Fibroblast of villous mesenchyme (primary cell): ENCODE data around the gene GP1BA. TPM values are rescaled to one million over a fixed set of nuclear protein-coding genes. Genes with fewer than 3 reads are reported as not detected.

ENCODE experiments used
- DNase-seq: peaks from one replicate; pipeline ENCODE4 v3.0.0-alpha.2; 2010; ENCODE audit warnings: low read depth
- H3K4me3 ChIP-seq: 2 replicates; pipeline ENCODE4 v1.5.1; 2011; ENCODE audit warnings: low read depth, mild to moderate bottlenecking, low read length
- total RNA-seq: library from RNA; depleted of rRNA; stranded (reverse); fragments of >200 nt; gene quantifications from 2 replicates; pipeline ENCODE4 v1.2.3, GENCODE V29; 2012
- TF ChIP-seq, protein P1 (sequence below): IDR thresholded peaks from 2 replicates; pipeline ENCODE4 v1.5.1; 2012; ENCODE audit warnings: low read depth, mild to moderate bottlenecking, low read length; ENCODE audit not compliant: insufficient read depth

The GP1BA gene
- total RNA-seq, 1 donor, result not detected

DNA sequence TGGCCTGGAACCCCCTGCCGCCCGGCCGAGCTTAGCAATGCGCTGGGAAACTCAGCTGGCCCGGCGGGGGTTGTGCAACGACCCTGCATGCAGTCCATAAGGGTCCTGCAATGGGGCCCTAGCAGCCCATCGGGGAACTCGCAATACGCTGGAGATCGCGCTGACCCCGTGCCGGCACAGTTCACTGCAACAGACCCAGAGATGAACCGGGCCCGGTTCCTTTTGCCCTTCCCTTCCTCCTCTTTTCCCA is 7.4 kb downstream of the GP1BA start:
- H3K4me3 ChIP-seq, result peak overlapping the region; percentile 96
- peak; percentile 41 for DNase-seq
- TF ChIP-seq, protein P1, sequence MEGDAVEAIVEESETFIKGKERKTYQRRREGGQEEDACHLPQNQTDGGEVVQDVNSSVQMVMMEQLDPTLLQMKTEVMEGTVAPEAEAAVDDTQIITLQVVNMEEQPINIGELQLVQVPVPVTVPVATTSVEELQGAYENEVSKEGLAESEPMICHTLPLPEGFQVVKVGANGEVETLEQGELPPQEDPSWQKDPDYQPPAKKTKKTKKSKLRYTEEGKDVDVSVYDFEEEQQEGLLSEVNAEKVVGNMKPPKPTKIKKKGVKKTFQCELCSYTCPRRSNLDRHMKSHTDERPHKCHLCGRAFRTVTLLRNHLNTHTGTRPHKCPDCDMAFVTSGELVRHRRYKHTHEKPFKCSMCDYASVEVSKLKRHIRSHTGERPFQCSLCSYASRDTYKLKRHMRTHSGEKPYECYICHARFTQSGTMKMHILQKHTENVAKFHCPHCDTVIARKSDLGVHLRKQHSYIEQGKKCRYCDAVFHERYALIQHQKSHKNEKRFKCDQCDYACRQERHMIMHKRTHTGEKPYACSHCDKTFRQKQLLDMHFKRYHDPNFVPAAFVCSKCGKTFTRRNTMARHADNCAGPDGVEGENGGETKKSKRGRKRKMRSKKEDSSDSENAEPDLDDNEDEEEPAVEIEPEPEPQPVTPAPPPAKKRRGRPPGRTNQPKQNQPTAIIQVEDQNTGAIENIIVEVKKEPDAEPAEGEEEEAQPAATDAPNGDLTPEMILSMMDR, result no peak

- DNase-seq, result peak; percentile 100
- TF ChIP-seq, protein P1, result no peak
- peak within 1 kb of the TSS; percentile 96 for H3K4me3 ChIP-seq
Measured at GRCh38 chr17:4939796-4940554, 7.9 kb downstream of the GP1BA start, which contains the start of the genes RNF167 and SLC25A11. RNF167 (plus strand) TSS chr17:4940268; CDS start chr17:4940910, 642 bp downstream. SLC25A11 (minus strand) TSS chr17:4940046; CDS start chr17:4939910, 136 bp downstream.

GRCh38 chr17:4940555-4941318 is 8.7 kb downstream of the GP1BA start:
- peak overlapping the region; percentile 96 for H3K4me3 ChIP-seq
- no peak for DNase-seq
- TF ChIP-seq, protein P1, result no peak

DNA sequence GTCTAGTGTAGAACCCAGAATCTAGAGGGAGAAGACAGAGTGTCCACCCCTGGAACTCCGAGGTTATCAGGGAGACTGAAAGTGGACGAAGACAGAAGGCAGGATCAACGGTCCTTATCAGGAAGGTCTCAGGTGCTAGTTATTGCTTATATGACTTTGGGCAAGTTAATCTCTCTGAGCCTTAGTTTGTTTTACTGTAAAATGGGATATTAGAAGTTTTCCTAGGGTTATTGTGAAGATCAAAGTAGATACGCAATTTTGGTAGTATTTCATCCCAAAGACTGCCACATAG is 9.2 kb downstream of the GP1BA start:
- no peak for DNase-seq
- H3K4me3 ChIP-seq, result peak overlapping the region; percentile 96
- TF ChIP-seq, protein P1, result no peak

- DNase-seq, result no peak
- no peak overlapping the region for H3K4me3 ChIP-seq
- TF ChIP-seq, protein P1, result no peak
Measured at GRCh38 chr17:4942760-4943508, 10.9 kb downstream of the GP1BA start.

DNA sequence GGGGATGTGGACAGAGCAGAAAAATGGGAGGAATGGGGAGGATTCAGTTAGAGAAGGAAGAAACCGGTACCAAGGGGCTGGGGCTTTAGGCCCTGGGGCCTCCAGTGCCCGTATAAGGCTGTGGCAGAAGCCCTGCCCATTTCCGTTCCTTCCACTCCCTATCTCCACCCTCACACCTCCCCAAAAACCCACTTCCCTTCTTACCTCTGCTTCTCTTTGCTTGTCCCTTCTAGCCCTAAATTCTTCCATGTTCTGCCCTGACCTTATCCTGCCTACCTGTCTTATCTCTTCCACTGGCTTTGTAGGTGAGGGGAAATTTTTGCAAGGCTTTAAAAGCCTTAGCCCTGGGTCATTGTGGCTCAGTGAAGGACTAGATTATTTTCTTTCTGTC is 12.1 kb downstream of the GP1BA start:
- no peak overlapping the region for H3K4me3 ChIP-seq
- DNase-seq, result no peak
- TF ChIP-seq, protein P1, result no peak
